Measurements from ENCODE around the gene RBP3. TPM values are rescaled to one million over a fixed set of nuclear protein-coding genes. Genes with fewer than 3 reads are reported as not detected.

RBP3 gene
- total RNA-seq, 2 experiments from 2014 or later, result not detected

DNA sequence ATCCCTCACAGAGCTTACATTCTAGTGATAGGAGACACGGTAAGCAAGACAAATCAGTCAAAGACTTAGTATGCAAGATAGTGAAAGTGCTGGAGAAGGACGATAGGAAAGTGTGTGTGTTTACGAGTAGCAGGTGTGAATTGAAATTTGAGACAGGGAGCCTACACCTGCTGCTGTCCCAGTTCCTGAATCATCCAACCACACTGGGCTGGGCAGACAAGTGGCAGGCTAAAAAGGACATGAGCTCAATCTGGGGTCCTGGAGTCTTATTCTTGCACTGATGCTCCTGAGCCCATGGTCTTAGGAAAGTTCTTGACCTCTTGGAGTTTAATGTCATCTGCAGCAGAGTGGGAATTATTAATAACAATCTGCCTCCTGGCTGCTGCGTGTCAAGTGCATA is 16.2 kb downstream of the RBP3 start:
- no peaks in the 10 kb centered on the region for H3K9me3 Mint-ChIP-seq (ENCODE audit: insufficient read depth)
- H3K27ac Mint-ChIP-seq, result no peak overlapping the region
- CTCF ChIA-PET, result no interaction called here
- no peaks in the 10 kb centered on the region for H3K27me3 Mint-ChIP-seq (ENCODE audit: low read depth)
- no peaks in the 10 kb centered on the region for H3K36me3 Mint-ChIP-seq (ENCODE audit: low read depth)
- DNase-seq (no peak), ATAC-seq (no peak)
- H3K4me3 Mint-ChIP-seq, result no peak overlapping the region
- H3K4me1 Mint-ChIP-seq (ENCODE audit: low read depth), result no peaks in the 10 kb centered on the region
- POLR2A ChIA-PET, result no interaction called here

DNA sequence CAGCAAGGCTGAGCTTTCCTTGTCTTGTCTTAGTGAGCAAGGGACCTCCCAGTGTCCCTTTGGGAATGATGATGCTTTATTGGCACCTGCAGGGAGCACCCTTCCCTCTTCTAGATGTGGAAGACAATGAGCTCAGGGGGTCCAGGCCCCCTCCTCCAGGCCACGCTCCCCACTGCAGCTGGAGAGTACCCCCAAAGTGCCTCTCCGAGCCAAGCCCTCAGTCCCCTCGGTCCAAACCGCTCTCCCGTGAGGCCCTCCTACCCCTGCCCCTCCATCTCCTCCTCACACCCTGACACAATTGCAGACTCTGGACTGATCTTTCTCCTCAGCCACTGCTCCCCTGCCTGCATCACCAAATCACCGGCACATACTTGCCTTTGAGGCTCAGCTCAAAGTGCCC is 16.7 kb downstream of the RBP3 start:
- ChIA-PET CTCF (interaction anchor here (2.0 kb wide), 1 partner anchor 24 kb away, joined by 5 read pairs; no protein-coding TSS in a partner anchor), POLR2A (no interaction called here)
- no peaks in the 10 kb centered on the region for H3K27me3 Mint-ChIP-seq (ENCODE audit: low read depth)
- no peaks in the 10 kb centered on the region for H3K4me1 Mint-ChIP-seq (ENCODE audit: low read depth)
- H3K27ac Mint-ChIP-seq, result no peak overlapping the region
- no peaks in the 10 kb centered on the region for H3K9me3 Mint-ChIP-seq (ENCODE audit: insufficient read depth)
- no peaks in the 10 kb centered on the region for H3K36me3 Mint-ChIP-seq (ENCODE audit: low read depth)
- DNase-seq, result no peak
- H3K4me3 Mint-ChIP-seq, result no peak overlapping the region
- ATAC-seq, result no peak

DNA sequence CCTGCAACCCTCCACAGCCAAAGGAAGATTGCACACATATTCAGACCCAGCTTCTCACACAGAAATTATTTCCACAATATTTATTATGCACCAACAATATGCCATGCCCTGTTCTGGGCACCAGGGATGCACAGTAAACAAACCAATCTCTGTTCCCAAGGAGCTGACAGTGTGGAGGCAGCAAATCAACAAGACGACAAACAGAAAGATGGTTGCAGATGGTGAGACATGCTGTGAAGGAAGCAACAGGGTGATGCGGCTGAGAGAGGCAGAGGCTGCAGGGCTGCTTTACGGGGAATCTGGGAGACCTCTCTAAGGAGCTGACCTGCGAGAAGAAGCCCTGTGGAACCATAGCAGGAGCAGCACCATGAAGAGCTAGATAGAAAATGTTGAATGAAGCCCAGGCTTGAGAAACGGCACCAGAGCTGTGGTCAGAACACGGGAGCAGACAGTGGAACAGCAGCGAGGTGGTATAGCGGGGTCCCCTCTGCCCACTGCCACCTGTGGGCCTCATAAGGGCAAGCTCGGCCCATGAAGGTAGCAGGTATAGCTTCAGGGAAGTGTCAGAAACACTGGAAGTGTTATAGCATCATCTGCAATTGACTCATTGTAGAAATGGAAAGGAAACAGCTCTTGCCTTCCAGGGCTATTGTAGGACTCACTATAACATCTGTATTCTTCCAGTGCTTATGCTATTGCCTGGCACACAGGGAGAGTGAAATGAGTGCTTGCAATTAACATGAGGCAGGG is 17.4 kb downstream of the RBP3 start:
- H3K36me3 Mint-ChIP-seq (ENCODE audit: low read depth), result no peaks in the 10 kb centered on the region
- H3K4me1 Mint-ChIP-seq (ENCODE audit: low read depth), result no peaks in the 10 kb centered on the region
- ATAC-seq, result no peak
- ChIA-PET POLR2A (no interaction called here), CTCF (interaction anchor here (0.6 to 2.0 kb wide), 2 partner anchors 12 to 25 kb away, joined by 3 to 5 read pairs; no protein-coding TSS in a partner anchor)
- H3K27me3 Mint-ChIP-seq (ENCODE audit: low read depth), result no peaks in the 10 kb centered on the region
- DNase-seq, result no peak
- no peaks in the 10 kb centered on the region for H3K9me3 Mint-ChIP-seq (ENCODE audit: insufficient read depth)
- no peak overlapping the region for H3K27ac Mint-ChIP-seq
- no peak overlapping the region for H3K4me3 Mint-ChIP-seq

DNA sequence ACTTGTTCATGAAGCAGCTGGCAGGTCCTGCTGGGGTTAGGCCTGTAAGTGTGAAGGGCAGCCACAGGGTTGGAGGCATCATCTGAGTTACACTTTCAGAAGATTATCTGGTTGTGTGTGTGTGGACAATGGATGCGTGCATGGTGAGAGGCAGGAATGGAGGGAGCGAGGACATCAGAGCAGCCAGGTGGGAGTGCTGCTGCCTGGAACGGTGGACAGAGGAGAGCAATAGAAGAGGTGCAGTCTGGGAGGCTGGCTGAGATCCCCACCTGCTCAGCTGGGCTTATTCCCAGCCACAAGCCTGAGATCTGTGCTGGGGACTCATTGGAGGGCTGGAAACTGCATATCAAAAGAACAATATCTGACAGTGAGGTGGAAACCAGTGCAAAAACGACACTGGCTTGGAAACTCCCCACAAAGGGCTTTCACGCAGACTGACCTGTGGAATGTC is 18.0 kb downstream of the RBP3 start:
- Mint-ChIP-seq H3K27me3 (ENCODE audit: low read depth) (no peaks in the 10 kb centered on the region), H3K4me3 (no peak overlapping the region), H3K36me3 (ENCODE audit: low read depth) (no peaks in the 10 kb centered on the region), H3K9me3 (ENCODE audit: insufficient read depth) (no peaks in the 10 kb centered on the region), H3K4me1 (ENCODE audit: low read depth) (no peaks in the 10 kb centered on the region), H3K27ac (no peak overlapping the region)
- CTCF ChIA-PET, result interaction anchor here (2.0 kb wide), 1 partner anchor 25 kb away, joined by 5 read pairs; no protein-coding TSS in a partner anchor
- DNase-seq, result no peak
- no peak for ATAC-seq
- POLR2A ChIA-PET, result no interaction called here

DNA sequence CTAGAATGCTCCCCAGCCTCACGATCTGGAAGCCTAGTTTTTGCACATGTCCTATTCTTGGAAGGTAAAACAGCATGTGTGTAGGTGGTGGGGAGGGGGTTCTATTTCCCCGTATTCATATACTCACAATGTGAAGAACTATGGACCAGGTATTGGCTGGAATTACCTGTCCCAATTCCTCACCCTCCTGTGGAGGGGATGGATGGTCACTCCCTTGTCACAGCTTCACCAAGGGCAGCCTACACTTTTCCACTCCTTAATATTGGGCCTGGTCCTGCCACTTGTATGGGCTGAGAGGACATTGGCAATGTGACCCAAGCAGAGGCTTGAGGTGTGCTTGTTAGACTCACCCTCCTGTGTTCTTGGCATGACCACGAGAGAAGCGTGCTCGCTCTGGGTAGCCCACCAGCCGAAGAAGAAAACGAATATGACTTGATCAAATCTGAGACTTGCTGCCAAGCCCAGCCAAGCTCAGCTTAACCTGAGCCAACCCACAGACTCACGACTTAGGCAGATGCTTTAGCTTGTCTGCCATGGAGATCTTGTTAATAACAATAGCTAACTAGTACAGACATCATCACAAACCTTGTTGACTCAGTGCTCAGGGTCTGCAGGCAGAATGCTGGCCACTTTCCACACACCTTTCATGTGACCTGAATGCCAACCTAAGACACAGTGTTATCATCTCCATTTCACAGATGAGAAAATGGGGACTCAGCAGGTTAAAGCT is 18.7 kb downstream of the RBP3 start:
- H3K27ac Mint-ChIP-seq, result no peak overlapping the region
- H3K27me3 Mint-ChIP-seq (ENCODE audit: low read depth), result no peaks in the 10 kb centered on the region
- no peak overlapping the region for H3K4me3 Mint-ChIP-seq
- H3K4me1 Mint-ChIP-seq (ENCODE audit: low read depth), result no peaks in the 10 kb centered on the region
- ChIA-PET CTCF (interaction anchor here (2.0 kb wide), 1 partner anchor 26 kb away, joined by 5 read pairs; no protein-coding TSS in a partner anchor), POLR2A (no interaction called here)
- no peaks in the 10 kb centered on the region for H3K9me3 Mint-ChIP-seq (ENCODE audit: insufficient read depth)
- ATAC-seq, result no peak
- DNase-seq, result no peak
- H3K36me3 Mint-ChIP-seq (ENCODE audit: low read depth), result no peaks in the 10 kb centered on the region

DNA sequence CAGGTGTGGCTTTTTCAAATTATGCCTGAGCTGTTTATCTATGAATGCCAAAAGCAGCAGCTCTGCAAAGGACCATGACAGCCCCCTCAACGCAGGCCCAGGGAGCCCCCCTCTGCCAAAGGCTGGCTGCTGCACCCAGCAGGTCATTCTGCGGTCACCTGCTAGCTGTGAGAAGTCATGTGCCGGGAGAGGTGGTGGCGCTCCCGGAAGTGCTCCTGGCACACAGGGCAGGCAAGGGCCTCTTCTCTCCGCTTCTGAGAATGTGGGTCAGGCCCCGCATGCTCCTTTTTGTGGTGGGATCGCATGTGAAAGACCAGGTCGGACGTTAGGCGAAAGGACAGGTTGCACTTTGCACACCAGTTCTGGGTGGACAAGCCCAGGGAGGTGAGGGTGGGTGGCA is 19.5 kb downstream of the RBP3 start:
- DNase-seq (no peak), ATAC-seq (no peak)
- CTCF ChIA-PET, result no interaction called here
- no peak overlapping the region for H3K4me3 Mint-ChIP-seq
- no peaks in the 10 kb centered on the region for H3K27me3 Mint-ChIP-seq (ENCODE audit: low read depth)
- H3K4me1 Mint-ChIP-seq (ENCODE audit: low read depth), result peaks cover 2% of the 10 kb centered on the region
- H3K9me3 Mint-ChIP-seq (ENCODE audit: insufficient read depth), result no peaks in the 10 kb centered on the region
- POLR2A ChIA-PET, result no interaction called here
- H3K27ac Mint-ChIP-seq, result no peak overlapping the region
- no peaks in the 10 kb centered on the region for H3K36me3 Mint-ChIP-seq (ENCODE audit: low read depth)

DNA sequence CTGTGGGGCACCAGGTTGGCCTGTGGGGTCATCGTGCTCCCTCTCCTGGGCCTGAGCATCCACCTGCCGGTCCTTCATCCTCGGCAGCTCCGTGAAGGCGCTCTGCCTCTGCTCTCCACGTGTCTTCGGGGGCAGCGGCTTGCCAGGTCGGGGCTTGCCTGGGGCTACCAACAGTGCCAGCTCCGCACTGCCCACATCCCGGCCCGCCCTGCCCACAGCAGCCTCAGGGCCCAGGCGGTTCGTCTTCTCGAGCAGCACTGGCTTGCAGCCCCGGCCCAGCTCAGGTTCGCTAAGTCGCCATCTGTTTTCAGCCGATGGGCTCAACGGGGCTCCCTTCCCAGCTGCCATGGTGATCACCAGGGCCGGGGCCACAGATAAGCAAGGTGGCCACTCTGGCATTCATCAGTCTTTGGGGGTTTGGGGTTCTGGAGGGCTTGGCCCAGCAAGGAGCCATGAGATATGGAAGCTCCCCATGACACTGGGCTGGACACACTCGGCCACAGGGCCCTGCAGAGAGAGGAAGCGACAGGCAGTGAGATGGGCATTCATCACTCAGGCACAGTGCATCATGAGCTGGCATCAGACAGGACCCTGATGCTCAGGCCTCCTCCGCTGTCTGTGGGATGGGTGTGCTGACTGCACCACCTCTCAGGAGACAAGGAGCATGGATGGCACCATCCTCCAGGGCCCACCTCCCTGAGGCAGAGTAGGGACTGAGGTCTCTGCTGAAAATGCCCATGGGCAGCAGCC is 20.4 kb downstream of the RBP3 start:
- POLR2A ChIA-PET, result no interaction called here
- no peak for DNase-seq
- H3K27me3 Mint-ChIP-seq (ENCODE audit: low read depth), result no peaks in the 10 kb centered on the region
- H3K4me1 Mint-ChIP-seq (ENCODE audit: low read depth), result peaks cover 4% of the 10 kb centered on the region
- ATAC-seq, result no peak
- no peak overlapping the region for H3K27ac Mint-ChIP-seq
- H3K36me3 Mint-ChIP-seq (ENCODE audit: low read depth), result no peaks in the 10 kb centered on the region
- CTCF ChIA-PET, result no interaction called here
- H3K9me3 Mint-ChIP-seq (ENCODE audit: insufficient read depth), result no peaks in the 10 kb centered on the region
- no peak overlapping the region for H3K4me3 Mint-ChIP-seq

DNA sequence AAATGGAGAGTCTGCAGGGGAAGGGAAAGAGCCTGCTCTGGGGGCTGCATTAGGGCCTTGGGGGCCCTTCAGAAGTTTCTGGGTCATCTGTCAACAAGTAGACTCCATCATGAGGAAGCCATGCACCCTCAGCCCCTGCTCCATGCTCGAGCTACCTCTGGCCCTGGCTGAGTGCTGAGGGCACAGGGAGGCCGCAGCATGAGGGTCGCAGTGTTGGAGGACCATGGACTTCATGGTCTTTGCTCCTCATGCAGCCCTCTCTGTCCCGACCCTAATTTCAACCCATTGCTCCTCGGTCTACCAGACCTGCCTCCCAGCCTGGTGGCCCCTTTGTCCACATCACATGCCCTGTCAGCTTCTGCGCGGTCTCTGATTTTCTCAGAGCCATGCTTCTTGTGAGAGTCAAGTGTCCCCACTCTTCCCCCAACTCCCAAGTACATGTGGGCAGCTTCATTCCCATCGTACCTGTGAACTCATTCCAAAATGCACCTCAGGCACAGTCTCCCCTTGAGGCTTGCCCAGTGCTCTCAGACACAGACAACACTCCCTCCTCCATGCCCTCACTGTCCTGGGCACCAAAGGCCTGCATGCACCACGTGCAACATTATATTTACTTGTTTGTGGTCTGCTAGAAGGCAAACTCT is 21.2 kb downstream of the RBP3 start:
- Mint-ChIP-seq H3K27me3 (ENCODE audit: low read depth) (no peaks in the 10 kb centered on the region), H3K27ac (no peak overlapping the region), H3K36me3 (ENCODE audit: low read depth) (no peaks in the 10 kb centered on the region), H3K4me3 (no peak overlapping the region), H3K4me1 (ENCODE audit: low read depth) (peaks cover 4% of the 10 kb centered on the region), H3K9me3 (ENCODE audit: insufficient read depth) (no peaks in the 10 kb centered on the region)
- no peak for DNase-seq
- CTCF ChIA-PET, result no interaction called here
- POLR2A ChIA-PET, result no interaction called here
- no peak for ATAC-seq

DNA sequence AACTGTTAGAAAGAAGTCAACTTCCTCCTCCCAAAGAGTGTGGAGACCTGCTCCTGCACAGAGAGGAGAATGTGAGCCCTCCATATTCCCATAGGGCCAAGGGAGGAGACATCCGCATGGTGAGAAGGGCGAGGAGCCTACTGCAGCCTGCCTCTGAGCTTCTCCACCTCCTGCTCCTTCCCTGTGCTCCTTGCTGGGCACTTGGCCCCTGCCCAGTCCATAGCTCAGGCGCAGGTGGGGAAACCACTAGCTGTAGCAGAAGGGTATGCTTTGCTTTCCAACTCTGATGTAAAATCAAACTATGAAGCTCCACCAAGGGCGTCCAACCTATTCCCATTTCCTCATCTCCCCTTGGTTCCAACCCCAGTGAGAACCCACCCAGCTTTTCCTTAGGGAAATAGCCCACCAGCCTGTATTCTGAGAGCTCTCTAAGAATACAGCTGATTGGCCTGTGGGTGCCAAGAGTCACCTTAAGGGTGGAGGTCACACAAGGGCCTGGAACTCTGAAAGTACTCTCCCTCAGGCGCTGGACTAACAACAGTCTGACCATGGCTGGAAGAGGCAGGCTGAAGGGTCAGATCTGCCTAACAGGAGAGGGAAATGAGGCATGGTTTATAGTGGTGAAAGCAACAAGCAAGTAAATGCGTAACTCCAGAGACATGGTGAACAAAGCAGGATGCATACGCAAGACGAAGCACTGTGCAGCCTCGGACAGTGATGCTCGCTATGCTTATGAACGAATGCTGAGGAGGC is 22.0 kb downstream of the RBP3 start:
- CTCF ChIA-PET, result interaction anchor here (0.7 to 1.8 kb wide), 2 partner anchors 8 to 322 kb away, joined by 3 to 4 read pairs; no protein-coding TSS in a partner anchor
- DNase-seq (no peak), ATAC-seq (no peak)
- no peak overlapping the region for H3K4me3 Mint-ChIP-seq
- H3K9me3 Mint-ChIP-seq (ENCODE audit: insufficient read depth), result no peaks in the 10 kb centered on the region
- no peaks in the 10 kb centered on the region for H3K36me3 Mint-ChIP-seq (ENCODE audit: low read depth)
- POLR2A ChIA-PET, result no interaction called here
- H3K27ac Mint-ChIP-seq, result no peak overlapping the region
- peaks cover 3% of the 10 kb centered on the region for H3K27me3 Mint-ChIP-seq (ENCODE audit: low read depth)
- H3K4me1 Mint-ChIP-seq (ENCODE audit: low read depth), result peaks cover 4% of the 10 kb centered on the region

DNA sequence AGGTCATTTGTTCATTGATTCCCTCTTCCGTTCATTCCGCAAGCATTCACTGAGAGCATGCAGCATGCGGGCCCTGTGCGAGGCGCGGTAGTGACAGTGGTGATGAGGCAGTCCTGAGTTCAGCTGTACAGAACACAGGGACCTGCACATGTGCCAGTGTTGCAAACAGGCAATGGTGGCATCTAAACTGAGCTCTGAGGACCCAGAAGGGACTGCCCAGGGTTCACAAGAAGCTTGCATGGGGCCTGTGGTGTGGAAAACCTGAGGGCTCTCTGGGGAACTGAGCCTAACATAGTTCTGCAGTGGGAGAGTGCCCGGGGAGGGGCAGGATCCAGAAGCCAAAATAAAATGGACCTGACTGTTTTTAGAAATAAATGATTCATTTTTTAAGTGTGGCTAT is 22.7 kb downstream of the RBP3 start:
- ATAC-seq, result no peak
- ChIA-PET CTCF (interaction anchor here (1.8 to 2.1 kb wide), 2 partner anchors 9 to 322 kb away, joined by 4 to 6 read pairs; no protein-coding TSS in a partner anchor), POLR2A (no interaction called here)
- Mint-ChIP-seq H3K9me3 (ENCODE audit: insufficient read depth) (no peaks in the 10 kb centered on the region), H3K36me3 (ENCODE audit: low read depth) (no peaks in the 10 kb centered on the region), H3K4me3 (no peak overlapping the region), H3K4me1 (ENCODE audit: low read depth) (peaks cover 4% of the 10 kb centered on the region), H3K27ac (no peak overlapping the region), H3K27me3 (ENCODE audit: low read depth) (peaks cover 6% of the 10 kb centered on the region)
- no peak for DNase-seq
